HEK293 (cell line): ENCODE results near the gene CRY2.

Source experiments
- CTCF ChIA-PET: fragments of 350-600 bp; formaldehyde crosslinking; extraction: SDS; loops from one replicate; lab custom pipeline; 2021; ENCODE audit warnings: antibody characterized with exemption; lab: Yijun Ruan, JAX
- POLR2A ChIA-PET: fragments of 300-600 bp; formaldehyde crosslinking; extraction: SDS; loops from one replicate; lab custom pipeline; 2020; ENCODE audit warnings: antibody characterized with exemption, inconsistent platforms; lab: Yijun Ruan, JAX
- H3K27ac ChIP-seq: fragments of 200-500 bp; sonication (Bioruptor generic); 2 replicates; pipeline ENCODE4 v1.5.1; 2014; ENCODE audit warnings: low read depth, low read length, control low read depth, inconsistent platforms; ENCODE audit errors: extremely low read depth
- H3K36me3 ChIP-seq, 2 experiments: fragments of 200-500 bp in 1 of 2; sonication (Bioruptor generic) in 1 of 2; 1 replicate in 1 of 2; 2 replicates in 1 of 2; pipeline ENCODE4 v1.5.1; 2014 to 2017; ENCODE audit warnings: inconsistent platforms in 2 of 2, low read length in 2 of 2; ENCODE audit not compliant: control insufficient read depth in 2 of 2, insufficient read depth in 1 of 2
- H3K4me1 ChIP-seq: fragments of 200-500 bp; sonication (Bioruptor generic); 2 replicates; pipeline ENCODE4 v1.5.1; 2014; ENCODE audit warnings: mild to moderate bottlenecking, low read length, inconsistent platforms; ENCODE audit not compliant: control insufficient read depth, insufficient read depth
- H3K4me3 ChIP-seq: 2 replicates; pipeline ENCODE4 v1.5.1; 2011; ENCODE audit warnings: low read depth, mild to moderate bottlenecking, control low read depth, low read length, moderate library complexity
- H3K9me3 ChIP-seq: fragments of 200-500 bp; sonication (Bioruptor generic); 2 replicates; pipeline ENCODE4 v1.5.1; 2014; ENCODE audit warnings: low read depth, low read length, inconsistent platforms; ENCODE audit not compliant: control insufficient read depth, insufficient read depth
- GFI1B ChIP-seq: fragments of 450-650 bp; formaldehyde crosslinking; IDR thresholded peaks from 2 replicates; pipeline ENCODE4 v1.5.1; 2016; ENCODE audit warnings: missing biosample characterization, missing genetic modification characterization
- KLF8 ChIP-seq: fragments of 450-650 bp; formaldehyde crosslinking; IDR thresholded peaks from 2 replicates; pipeline ENCODE4 v1.5.1; 2016; ENCODE audit warnings: missing biosample characterization, missing genetic modification characterization
- SCRT2 ChIP-seq: fragments of 450-650 bp; formaldehyde crosslinking; IDR thresholded peaks from 2 replicates; pipeline ENCODE4 v1.5.1; 2016; ENCODE audit warnings: missing biosample characterization, missing genetic modification characterization
- SP2 ChIP-seq: fragments of 450-650 bp; formaldehyde crosslinking; IDR thresholded peaks from 2 replicates; pipeline ENCODE4 v1.5.1; 2016; ENCODE audit warnings: missing biosample characterization, missing genetic modification characterization
- ZBTB20 ChIP-seq: fragments of 450-650 bp; formaldehyde crosslinking; IDR thresholded peaks from 2 replicates; pipeline ENCODE4 v1.5.1; 2016; ENCODE audit warnings: missing biosample characterization, missing genetic modification characterization
- ZFHX2 ChIP-seq: fragments of 450-650 bp; formaldehyde crosslinking; conservative IDR thresholded peaks from 2 replicates; pipeline ENCODE4 v1.5.1; 2016; ENCODE audit warnings: missing biosample characterization, missing genetic modification characterization
- ZIC2 ChIP-seq: fragments of 450-650 bp; formaldehyde crosslinking; IDR thresholded peaks from 2 replicates; pipeline ENCODE4 v1.5.1; 2016; ENCODE audit warnings: missing biosample characterization, missing genetic modification characterization
- ZNF341 ChIP-seq: fragments of 450-650 bp; formaldehyde crosslinking; IDR thresholded peaks from 2 replicates; pipeline ENCODE4; 2016; ENCODE audit warnings: low read depth, missing biosample characterization, missing genetic modification characterization
- ZNF423 ChIP-seq: fragments of 450-650 bp; formaldehyde crosslinking; IDR thresholded peaks from 2 replicates; pipeline ENCODE4 v1.5.1; 2016; ENCODE audit warnings: missing biosample characterization, missing genetic modification characterization
- ZNF76 ChIP-seq: fragments of 450-650 bp; formaldehyde crosslinking; IDR thresholded peaks from 2 replicates; pipeline ENCODE4; 2016; ENCODE audit warnings: low read depth, missing biosample characterization, missing genetic modification characterization, borderline replicate concordance
- ZNF785 ChIP-seq: fragments of 450-650 bp; formaldehyde crosslinking; IDR thresholded peaks from 2 replicates; pipeline ENCODE4 v1.5.1; 2016; ENCODE audit warnings: missing biosample characterization, missing genetic modification characterization
- ZSCAN23 ChIP-seq: fragments of 450-650 bp; formaldehyde crosslinking; IDR thresholded peaks from 2 replicates; pipeline ENCODE4 v1.5.1; 2016; ENCODE audit warnings: missing biosample characterization, missing genetic modification characterization
- TF ChIP-seq, protein P1 (sequence below): fragments of 450-650 bp; formaldehyde crosslinking; IDR thresholded peaks from 2 replicates; pipeline ENCODE4 v1.5.1; 2016; ENCODE audit warnings: missing biosample characterization, missing genetic modification characterization
- TF ChIP-seq, protein P2 (sequence below): fragments of 450-650 bp; formaldehyde crosslinking; optimal IDR thresholded peaks from 2 replicates; pipeline ENCODE3; 2016; ENCODE audit warnings: missing biosample characterization, mild to moderate bottlenecking, missing genetic modification characterization
- TF ChIP-seq, protein P3 (sequence below): fragments of 450-650 bp; formaldehyde crosslinking; IDR thresholded peaks from 2 replicates; pipeline ENCODE4 v1.5.1; 2017; ENCODE audit warnings: missing biosample characterization, missing genetic modification characterization

CRY2 gene

DNA sequence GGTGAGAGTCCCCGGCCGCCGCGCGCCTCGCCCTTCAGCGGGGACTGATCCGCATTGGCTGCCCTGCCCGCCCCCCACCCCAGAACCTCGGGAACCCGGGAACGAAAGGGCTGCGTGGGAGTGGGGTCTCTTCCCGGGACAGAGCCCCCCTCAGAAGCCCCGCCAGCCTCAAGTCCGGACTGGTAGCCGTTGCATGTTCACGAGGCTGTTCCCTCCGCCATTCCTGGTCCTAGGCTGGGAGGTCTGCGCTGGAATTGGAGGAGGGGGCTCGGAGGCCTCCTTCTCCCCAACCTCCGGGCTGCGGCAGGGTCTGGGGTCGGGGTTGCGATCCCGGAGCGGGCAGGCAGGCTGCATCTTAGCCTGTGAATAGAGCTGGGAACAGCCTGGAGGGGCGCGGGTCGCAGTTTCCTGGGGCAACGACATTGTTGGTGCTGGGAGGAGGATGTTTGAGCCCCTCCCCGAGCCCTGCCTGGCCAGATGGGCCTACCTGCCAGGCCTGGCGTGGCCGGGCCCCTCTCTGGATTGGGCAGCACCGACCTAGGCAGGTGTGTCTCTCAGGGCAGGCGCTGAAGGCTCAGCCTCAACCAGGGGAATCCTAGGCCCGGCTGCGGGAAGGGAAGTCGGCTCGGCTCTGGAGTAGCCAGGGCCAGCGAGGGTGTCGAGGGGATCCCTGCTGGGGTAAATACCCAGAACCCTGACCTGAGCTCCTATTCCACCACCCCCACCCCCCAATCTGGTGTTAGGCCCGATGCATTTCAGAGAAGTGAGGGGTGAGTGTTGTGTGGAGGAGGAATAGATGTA, 38.8 kb downstream of the CRY2 start:
- POLR2A ChIA-PET: no interaction called here
- Histone ChIP-seq H3K9me3 (no peaks in the 10 kb centered on the region), H3K27ac (no peak overlapping the region; the same call in 1 of the 2 replicates), H3K36me3 (peaks cover 0 to under 1% of the 10 kb centered on the region in 2 experiments; a peak in 1 of 3 replicates), H3K4me1 (no peaks in the 10 kb centered on the region)
- TF ChIP-seq KLF8 (no peak), ZSCAN23 (tag by site-specific recombination) (no peak), ZNF341 (tag by site-specific recombination) (peak; percentile 66), ZFHX2 (tag by site-specific recombination) (0 out of 2 replicates have a peak, but pooled peaks have one; percentile 5), ZNF423 (no peak), ZBTB20 (peak; percentile 64; the same call in 1 of the 2 replicates)
- TF ChIP-seq, protein P1, sequence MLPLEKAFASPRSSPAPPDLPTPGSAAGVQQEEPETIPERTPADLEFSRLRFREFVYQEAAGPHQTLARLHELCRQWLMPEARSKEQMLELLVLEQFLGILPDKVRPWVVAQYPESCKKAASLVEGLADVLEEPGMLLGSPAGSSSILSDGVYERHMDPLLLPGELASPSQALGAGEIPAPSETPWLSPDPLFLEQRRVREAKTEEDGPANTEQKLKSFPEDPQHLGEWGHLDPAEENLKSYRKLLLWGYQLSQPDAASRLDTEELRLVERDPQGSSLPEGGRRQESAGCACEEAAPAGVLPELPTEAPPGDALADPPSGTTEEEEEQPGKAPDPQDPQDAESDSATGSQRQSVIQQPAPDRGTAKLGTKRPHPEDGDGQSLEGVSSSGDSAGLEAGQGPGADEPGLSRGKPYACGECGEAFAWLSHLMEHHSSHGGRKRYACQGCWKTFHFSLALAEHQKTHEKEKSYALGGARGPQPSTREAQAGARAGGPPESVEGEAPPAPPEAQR: no peak
- TF ChIP-seq, protein P2, sequence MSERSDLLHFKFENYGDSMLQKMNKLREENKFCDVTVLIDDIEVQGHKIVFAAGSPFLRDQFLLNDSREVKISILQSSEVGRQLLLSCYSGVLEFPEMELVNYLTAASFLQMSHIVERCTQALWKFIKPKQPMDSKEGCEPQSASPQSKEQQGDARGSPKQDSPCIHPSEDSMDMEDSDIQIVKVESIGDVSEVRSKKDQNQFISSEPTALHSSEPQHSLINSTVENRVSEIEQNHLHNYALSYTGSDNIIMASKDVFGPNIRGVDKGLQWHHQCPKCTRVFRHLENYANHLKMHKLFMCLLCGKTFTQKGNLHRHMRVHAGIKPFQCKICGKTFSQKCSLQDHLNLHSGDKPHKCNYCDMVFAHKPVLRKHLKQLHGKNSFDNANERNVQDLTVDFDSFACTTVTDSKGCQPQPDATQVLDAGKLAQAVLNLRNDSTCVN (tag by site-specific recombination): peak; percentile 25
- TF ChIP-seq, all 188 proteins: peak for 4
- peak overlapping the region; percentile 37 for H3K4me3 ChIP-seq
- CTCF ChIA-PET: interaction anchor here (0.6 to 1.2 kb wide), 2 partner anchors 13 to 14 kb away, joined by 3 to 6 read pairs; no protein-coding TSS in a partner anchor

DNA sequence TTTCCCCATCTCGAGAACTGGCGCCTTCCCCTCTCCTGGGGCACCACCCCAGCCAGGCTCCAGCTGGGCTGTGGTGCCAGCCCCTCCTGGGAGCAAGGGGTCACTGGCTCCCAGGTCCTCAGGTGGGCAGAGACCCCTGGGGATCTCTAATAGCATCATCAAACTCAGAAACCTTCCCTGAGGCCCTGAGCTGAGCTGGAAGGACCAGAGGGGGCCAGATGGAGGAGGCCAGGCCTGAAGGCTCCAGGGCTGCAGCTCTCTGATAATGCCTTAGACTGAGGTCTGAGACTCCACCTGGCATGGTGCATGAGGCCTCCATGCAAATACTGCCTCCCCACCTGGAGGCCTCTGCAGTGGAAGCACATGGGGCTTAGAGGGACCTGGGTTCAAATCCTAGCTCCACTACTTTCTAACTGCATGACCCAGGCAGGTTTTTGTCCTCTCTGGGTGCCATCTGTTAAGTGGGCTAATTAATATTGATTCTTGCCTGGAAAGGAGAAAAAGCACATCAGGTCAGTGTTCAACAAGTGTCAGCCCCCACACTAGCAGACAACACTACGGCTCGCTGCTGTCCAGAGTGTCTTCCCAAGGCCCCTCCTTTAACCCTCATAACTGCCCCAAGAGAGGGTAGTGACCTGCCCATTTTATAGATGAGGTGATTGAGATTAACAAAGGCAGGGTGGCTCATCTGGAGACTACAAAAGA, 39.7 kb downstream of the CRY2 start:
- Histone ChIP-seq H3K9me3 (no peaks in the 10 kb centered on the region), H3K4me1 (no peaks in the 10 kb centered on the region), H3K27ac (no peak overlapping the region)
- CTCF ChIA-PET: interaction anchor here (0.6 to 1.2 kb wide), 2 partner anchors 14 to 15 kb away, joined by 3 to 6 read pairs; no protein-coding TSS in a partner anchor
- TF ChIP-seq ZNF76 (tag by site-specific recombination) (no peak), ZIC2 (tag by site-specific recombination) (peak; percentile 48), GFI1B (tag by site-specific recombination) (no peak), ZNF785 (tag by site-specific recombination) (no peak), SCRT2 (tag by site-specific recombination) (peak; percentile 64), SP2 (tag by site-specific recombination) (no peak)
- TF ChIP-seq, protein P3, sequence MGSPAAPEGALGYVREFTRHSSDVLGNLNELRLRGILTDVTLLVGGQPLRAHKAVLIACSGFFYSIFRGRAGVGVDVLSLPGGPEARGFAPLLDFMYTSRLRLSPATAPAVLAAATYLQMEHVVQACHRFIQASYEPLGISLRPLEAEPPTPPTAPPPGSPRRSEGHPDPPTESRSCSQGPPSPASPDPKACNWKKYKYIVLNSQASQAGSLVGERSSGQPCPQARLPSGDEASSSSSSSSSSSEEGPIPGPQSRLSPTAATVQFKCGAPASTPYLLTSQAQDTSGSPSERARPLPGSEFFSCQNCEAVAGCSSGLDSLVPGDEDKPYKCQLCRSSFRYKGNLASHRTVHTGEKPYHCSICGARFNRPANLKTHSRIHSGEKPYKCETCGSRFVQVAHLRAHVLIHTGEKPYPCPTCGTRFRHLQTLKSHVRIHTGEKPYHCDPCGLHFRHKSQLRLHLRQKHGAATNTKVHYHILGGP (tag by site-specific recombination): no peak
- TF ChIP-seq, protein P1: no peak
- TF ChIP-seq, all 188 proteins: peak for 2
- Histone ChIP-seq H3K36me3 (no peaks in the 10 kb centered on the region), H3K4me3 (no peak overlapping the region)
- POLR2A ChIA-PET: no interaction called here
